ENCODE data around the gene ZNF197.
"Not testable (repeated sequence)": the region's sequence is repeated elsewhere in the genome, so short reads cannot be mapped to it uniquely, and the experiment has no call there.

The ZNF197 gene

GRCh38 chr3:44665173-44665572 is 40.3 kb downstream of the ZNF197 start:
- DNase-seq = no peak

GRCh38 chr3:44666346-44666745 is 41.5 kb downstream of the ZNF197 start:
- no peak for DNase-seq

- no peak for DNase-seq
These were observed 44.9 kb downstream of the ZNF197 start for GRCh38 chr3:44669760-44670159.

GRCh38 chr3:44673466-44673865 is 48.6 kb downstream of the ZNF197 start:
- not testable (repeated sequence) for DNase-seq

- DNase-seq = no peak
These were observed 49.4 kb downstream of the ZNF197 start for GRCh38 chr3:44674211-44674610.

GRCh38 chr3:44678480-44679116 is 53.8 kb downstream of the ZNF197 start:
- DNase-seq = no peak

GRCh38 chr3:44680921-44681455 is 56.2 kb downstream of the ZNF197 start:
- DNase-seq = no peak

- DNase-seq = no peak
These were observed 57.5 kb downstream of the ZNF197 start for GRCh38 chr3:44682182-44682896.

GRCh38 chr3:44685128-44685800 is 60.4 kb downstream of the ZNF197 start:
- DNase-seq = peak; percentile 31 to 48

GRCh38 chr3:44687898-44688297 is 63.1 kb downstream of the ZNF197 start:
- DNase-seq = no peak

All from activated CD4-positive, alpha-beta T cell treated with anti-CD3 and anti-CD28 coated beads, Interleukin-2, amount 50 U/mL, for 48 hours (primary cell).